GM18505 (cell line): ENCODE results near the gene TRAPPC12.
"Not testable (repeated sequence)": the region's sequence is repeated elsewhere in the genome, so short reads cannot be mapped to it uniquely, and the experiment has no call there.

ENCODE experiments used
- ATAC-seq: cut with Tn5 transposase; IDR thresholded peaks from one replicate; pipeline ENCODE4 v1.9.1; 2021; ENCODE audit not compliant: unreplicated experiment
- POLR2A ChIP-seq: IDR thresholded peaks from 4 replicates; pipeline ENCODE4 v1.6.1; 2011; ENCODE audit warnings: borderline replicate concordance; ENCODE audit not compliant: insufficient read depth, insufficient read length; ENCODE audit errors: extremely low read depth

The TRAPPC12 gene

DNA sequence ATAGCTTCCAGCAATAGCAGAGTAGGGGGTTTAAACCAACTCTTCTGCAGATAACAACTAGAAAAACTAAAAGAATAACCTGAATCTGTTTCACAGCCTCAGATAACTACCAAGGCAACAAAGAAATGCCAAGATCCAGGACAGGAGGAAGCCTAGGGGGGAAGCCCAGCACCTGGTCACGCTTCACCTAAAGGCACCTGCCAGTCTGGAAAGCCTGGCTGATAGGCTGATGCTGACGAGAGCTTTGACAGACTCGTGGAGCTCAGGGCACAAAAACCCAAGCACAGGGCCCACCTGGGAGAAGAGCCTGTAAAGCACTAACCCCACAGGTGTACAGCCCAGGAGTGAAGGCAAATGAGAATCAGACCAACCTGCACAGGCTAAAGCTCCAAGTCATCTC lies 24.5 kb upstream of the TRAPPC12 start:
- ATAC-seq, result no peak
- TF ChIP-seq POLR2A, result no peak

DNA sequence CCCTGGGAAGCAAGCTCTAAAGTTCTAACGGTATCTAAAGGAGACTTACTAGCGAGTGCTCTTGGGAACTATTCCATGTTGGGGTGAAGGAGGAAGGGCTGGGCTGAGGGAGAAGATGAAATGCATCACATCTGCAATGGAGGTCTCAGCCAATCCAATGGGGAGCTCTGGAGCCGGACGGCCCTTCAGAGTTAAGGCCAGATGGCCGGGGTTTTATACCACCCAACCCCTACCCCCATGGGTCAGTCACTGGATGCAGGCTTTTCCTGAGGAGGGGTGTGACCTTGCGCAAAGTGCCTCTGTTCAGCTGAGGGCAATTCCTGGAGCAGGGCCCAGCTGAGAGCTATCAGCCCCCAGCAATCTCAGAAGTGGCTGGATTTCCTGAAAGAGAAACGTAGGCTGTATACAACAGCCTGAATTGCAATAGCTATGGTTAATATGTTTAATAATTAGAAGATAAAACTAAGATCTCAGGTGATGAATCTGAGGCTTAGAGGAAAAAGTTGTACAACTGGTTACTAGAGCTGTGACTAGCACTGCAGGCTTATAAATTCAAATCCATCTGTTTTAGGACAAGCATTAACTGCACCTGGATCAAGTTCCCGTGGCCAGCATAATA lies 23.4 kb upstream of the TRAPPC12 start:
- no peak for ATAC-seq
- no peak for TF ChIP-seq POLR2A

DNA sequence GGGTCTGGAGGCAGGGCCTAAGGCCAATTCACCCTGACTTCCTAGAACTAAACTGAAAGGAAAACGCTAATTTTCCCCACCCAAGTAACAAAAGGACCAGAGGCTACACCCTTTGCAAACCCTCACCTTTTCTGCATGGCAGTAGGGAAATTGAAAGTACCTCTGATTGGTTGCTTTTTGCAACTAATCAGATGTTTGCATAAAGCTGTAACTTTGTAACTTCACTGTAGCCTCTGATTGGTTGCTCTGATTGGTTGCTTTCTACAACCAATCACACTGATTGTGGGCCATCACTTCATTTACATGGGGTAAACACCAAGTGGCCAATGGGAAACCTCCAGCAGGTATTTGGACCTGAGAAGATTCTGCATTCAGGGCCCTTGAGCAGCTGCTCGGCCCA lies 22.7 kb upstream of the TRAPPC12 start:
- no peak for TF ChIP-seq POLR2A
- no peak for ATAC-seq

DNA sequence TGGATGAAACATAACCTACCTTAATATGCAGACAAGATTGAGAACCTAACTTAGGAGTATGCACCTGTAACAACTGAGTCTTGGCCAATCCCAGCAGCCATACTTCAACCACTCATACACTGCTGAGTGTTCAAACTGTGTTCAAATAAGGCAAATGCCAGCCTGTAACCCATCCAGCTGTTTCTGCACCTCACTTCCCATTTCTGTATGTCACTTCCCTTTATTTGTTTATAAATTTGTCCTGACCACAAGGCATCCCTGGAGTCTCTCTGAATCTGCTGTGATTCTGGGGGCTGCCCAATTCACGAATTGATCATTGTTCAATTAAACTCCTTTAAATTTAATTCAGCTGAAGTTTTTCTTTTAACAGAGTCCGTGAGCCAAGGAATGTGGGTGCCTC lies 22.0 kb upstream of the TRAPPC12 start:
- ATAC-seq, result not testable (repeated sequence)

DNA sequence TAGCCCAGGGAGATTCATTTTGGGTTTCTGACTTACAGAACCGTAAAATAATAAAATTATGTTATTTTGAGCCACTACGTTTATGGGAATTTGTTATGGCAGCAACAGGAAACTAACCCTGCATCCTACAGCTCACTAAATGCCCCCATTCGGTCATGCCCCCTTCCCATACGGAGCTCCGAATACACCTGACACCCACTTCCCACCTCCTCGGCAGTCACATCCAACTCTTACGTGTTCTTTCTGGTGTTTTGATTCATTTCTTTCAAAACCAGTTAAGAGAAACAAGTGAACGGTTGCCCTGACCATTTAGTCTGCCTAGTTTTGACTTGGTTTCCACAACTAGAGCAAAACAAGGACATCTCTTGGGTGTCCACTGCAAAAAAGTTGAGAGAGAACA lies 21.6 kb upstream of the TRAPPC12 start:
- ATAC-seq, result no peak
- no peak for TF ChIP-seq POLR2A

DNA sequence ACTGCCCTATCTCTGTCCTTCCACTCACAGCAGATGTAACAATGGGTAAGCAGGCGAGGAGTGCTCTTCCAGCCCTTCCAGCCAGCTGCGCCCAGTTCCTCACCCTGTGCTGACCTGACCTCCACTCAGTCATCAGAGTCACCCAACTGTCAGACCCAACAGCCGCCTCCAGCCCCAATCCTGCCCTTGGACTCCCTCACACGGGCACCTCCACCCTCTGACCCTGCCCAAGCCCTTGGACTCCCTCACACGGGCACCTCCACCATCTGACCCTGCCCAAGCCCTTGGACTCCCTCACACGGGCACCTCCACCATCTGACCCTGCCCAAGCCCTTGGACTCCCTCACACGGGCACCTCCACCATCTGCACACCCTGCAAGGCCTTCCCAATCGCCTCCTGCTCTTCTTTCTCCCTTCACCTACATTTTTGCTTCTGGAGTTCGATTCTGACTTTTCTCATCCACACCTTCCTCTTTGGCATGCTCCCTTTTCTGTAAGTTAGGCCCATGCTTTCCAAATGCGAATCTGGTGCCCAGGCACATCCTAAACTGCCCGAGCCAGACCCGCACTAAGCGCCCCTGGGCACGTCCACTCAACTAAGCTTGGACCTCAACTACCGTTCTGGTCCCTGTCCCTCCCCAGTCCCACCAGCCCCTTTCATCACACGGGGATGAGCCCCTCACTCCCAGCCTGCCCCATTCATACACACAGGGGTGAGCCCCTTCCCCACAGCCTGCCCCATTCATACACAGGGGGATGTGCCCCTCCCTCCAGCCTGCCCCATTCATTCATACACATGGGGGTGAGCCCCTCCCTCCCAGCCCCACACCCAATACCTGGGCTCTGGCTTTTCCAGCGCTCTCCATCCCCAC lies 17.7 kb upstream of the TRAPPC12 start:
- no peak for ATAC-seq
- no peak for TF ChIP-seq POLR2A

DNA sequence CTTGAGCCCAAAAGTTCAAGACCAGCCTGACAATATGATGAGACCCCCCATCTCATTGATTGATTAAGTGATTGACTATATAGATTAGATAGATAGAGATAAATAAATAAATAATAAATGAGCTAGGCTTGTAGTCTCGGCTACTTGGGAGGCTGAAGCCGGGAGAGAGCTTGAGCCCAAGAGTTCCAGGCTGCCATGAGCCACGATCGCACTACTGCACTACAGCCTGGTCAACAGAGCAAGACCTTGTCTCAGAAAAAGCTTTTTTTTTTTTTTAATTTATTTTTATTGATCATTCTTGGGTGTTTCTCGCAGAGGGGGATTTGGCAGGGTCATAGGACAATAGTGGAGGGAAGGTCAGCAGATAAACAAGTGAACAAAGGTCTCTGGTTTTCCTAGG lies 14.3 kb upstream of the TRAPPC12 start:
- ATAC-seq, result no peak
- no peak for TF ChIP-seq POLR2A

DNA sequence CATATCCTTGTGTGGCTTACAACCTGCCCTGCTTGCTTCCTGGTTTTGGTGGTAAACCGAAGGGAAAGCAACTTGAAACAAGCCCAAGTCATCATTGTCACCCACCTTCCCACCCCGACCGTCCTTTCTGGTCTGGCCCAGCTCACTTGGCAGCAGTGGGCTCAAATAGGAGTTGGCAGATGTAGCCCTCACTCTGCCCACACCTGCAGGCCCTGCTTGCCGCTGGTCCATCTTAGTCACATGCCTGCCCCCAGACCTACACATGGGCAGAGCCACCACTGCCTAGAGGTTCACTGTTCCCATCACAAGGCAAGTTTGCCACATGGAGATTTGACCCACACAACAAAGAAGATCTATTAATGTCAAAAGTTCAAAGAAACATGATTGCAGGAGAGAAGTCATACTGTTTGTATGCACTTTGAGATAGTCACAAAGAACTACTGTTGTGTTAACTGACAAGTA lies 11.2 kb upstream of the TRAPPC12 start:
- TF ChIP-seq POLR2A, result no peak
- no peak for ATAC-seq

DNA sequence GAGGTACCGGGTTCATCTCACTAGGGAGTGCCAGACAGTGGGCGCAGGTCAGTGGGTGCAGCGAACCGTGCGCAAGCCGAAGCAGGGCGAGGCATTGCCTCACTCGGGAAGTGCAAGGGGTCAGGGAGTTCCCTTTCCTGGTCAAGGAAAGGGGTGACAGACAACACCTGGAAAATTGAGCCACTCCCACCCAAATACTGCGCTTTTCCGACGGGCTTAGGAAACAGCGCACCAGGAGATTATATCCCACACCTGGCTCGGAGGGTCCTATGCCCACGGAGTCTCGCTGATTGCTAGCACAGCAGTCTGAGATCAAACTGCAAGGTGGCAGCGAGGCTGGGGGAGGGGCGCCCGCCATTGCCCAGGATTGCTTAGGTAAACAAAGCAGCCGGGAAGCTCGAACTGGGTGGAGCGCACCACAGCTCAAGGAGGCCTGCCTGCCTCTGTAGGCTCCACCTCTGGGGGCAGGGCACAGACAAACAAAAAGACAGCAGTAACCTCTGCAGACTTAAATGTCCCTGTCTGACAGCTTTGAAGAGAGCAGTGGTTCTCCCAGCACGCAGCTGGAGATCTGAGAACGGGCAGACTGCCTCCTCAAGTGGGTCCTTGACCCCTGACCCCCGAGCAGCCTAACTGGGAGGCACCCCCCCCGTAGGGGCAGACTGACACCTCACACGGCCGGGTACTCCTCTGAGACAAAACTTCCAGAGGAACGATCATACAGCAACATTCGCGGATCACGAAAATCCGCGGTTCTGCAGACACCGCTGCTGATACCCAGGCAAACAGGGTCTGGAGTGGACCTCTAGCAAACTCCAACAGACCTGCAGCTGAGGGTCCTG lies 9.9 kb upstream of the TRAPPC12 start:
- ATAC-seq, result not testable (repeated sequence)

DNA sequence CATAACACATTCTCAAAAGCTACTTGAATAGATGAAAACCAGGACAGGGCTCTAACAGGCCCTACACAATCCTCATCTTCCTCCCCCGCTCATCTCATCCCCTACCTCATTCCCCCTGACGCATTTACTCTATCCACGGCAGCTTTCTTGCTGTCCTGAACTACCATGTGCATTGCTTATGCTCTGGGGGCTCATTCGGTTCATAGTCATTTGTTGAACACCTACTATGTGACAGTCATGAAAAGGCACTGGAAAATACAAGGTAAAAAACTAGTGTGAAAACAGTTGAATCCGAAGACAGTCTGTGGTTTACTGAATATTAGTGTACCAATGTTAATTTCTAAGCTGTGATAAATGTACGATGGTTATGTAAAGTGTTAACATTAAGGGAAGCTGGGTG lies 2.7 kb upstream of the TRAPPC12 start:
- no peak for ATAC-seq
- TF ChIP-seq POLR2A, result no peak

DNA sequence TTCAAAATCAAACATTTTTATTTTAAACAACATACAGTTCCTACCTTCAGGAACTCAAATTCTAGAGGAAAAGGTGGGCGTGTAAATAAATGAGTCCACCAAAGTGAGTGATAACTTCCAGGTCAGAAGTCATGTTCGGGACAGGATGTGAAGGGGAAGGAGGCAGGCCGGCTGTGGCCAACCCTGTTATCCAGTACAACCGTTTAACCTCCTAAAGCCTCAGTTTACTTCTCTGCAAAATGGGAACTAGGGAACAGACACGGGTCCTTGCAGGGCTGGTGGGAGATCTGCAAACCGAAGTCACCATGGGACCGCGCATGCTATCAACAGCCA lies 2.2 kb upstream of the TRAPPC12 start:
- peak; percentile 4 for ATAC-seq
- no peak for TF ChIP-seq POLR2A

DNA sequence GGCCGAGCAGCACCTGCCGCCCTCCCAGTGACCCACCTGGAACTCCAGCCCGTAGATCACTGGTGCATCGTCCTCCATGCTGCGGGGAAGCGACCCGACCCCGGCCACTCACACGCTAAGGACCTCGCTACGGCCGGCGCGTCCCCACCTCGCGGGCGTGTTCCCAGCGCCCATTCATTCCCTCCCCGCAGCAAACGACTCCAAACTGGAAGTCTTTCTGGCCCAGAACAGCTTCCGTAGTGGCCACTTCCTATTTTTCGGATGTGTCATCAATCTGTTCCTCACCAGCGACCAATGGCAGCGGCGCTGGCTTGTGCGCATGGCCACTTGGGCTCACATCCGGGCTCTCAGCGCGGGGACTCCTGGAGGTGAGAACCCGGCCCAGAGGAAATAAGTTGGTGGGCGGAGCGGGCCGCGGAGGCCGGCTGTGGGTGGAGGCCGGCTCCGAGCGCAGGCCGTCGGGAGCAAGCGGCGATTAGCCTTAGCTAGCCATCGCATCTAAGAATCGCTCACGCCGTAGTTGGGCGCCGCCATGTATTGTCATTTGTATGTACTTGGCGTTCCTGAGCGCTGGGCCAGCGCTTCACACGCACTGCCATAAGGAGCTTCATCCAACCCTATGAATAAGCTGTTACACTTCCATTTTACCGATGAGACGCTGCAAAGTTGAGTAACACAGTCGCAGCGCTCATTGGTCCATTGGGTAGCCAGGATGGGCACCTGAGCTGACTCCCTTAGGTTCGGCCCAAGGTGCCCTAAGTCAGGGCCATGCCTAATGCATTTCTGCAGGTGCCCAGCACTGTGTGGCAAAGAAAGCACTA lies 1.7 kb upstream of the TRAPPC12 start, which contains the start of gene EIPR1:
TSS of gene EIPR1 (minus strand) at position 207 of the 821 bp plus-strand sequence. CDS start at position 78, 129 bp downstream.
- ATAC-seq, result peak; percentile 80
- peak; percentile 87 for TF ChIP-seq POLR2A

DNA sequence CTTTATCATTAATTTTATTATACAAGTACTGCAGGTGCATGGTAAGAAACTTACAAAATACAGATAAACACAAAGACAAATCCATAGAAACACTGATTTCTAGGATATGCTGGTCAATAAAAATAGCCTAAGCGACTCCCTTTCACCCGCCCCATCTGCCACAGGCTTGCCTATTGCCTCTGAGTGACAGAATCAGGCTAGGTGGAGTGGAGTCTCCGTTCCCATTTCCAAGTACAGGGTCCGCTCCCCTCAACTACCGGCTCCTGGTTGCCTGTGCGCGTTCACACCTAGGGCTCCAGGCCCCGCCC lies 201 bp upstream of the TRAPPC12 start:
- ATAC-seq, result no peak
- no peak for TF ChIP-seq POLR2A

DNA sequence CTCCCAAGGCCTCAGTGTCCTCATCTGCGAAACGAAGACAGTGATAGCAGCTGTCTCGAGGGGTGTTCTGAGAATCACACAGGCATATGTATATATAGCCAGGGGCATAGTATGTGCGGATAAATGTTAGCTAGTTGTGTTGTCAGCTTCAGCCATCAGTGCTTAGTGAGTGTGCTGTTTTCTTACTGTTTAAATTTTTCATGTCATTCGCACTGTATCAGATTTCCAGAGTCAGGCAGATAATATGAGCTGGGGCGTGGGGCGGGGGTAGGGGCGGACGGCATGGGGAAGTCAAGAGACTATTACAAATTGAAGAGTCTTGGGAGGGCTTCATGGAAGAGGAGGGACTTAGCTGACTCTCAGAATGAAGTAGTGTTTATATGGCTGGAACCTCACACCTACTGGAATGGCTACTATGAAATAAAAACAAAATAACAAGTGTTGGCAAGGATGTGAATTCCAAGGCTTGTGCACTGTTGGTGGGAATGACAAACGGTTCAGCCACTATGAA lies 7.0 kb downstream of the TRAPPC12 start:
- TF ChIP-seq POLR2A, result no peak
- ATAC-seq, result no peak
